CD4-positive, alpha-beta memory T cell (primary cell): ENCODE results near the gene DTL. TPM values are rescaled to one million over a fixed set of nuclear protein-coding genes. Genes with fewer than 3 reads are reported as not detected.

Experiments
- CTCF ChIA-PET: fragments of 350-600 bp; sonication (Branson Sonifier 250); formaldehyde crosslinking; loops from one replicate; lab custom pipeline; 2021; ENCODE audit warnings: inconsistent platforms; ENCODE audit not compliant: partially characterized antibody; lab: Charles Lee
- POLR2A ChIA-PET: fragments of 350-600 bp; sonication (Branson Sonifier 250); formaldehyde crosslinking; loops from one replicate; lab custom pipeline; 2021; ENCODE audit not compliant: partially characterized antibody; lab: Charles Lee
- DNase-seq, 5 donors: peaks; one replicate each; pipeline versions ENCODE4 v3.0.0 to v3.0.0-alpha.2; 2020 to 2022; ENCODE audit warnings: mixed read lengths in 1 of 5
- H3K27ac ChIP-seq: one replicate; pipeline ENCODE4 v1.7.0; 2013; ENCODE audit warnings: low read depth, low read length
- H3K27me3 ChIP-seq: 2 replicates; pipeline ENCODE4 v1.7.0; 2013; ENCODE audit warnings: mild to moderate bottlenecking, low read length, moderate library complexity; ENCODE audit not compliant: insufficient read depth
- H3K36me3 ChIP-seq: 2 replicates; pipeline ENCODE4 v1.7.0; 2013; ENCODE audit warnings: mild to moderate bottlenecking, low read length, moderate library complexity; ENCODE audit not compliant: insufficient read depth
- H3K4me1 ChIP-seq: 2 replicates; pipeline ENCODE4 v1.7.0; 2013; ENCODE audit warnings: mild to moderate bottlenecking, low read length, moderate library complexity; ENCODE audit not compliant: insufficient read depth
- H3K4me3 ChIP-seq, 2 donors: one replicate each; pipeline ENCODE4 v1.7.0; 2013; ENCODE audit warnings: low read length in 2 of 2, mild to moderate bottlenecking in 1 of 2
- H3K9me3 ChIP-seq, 2 donors: one replicate each; pipeline ENCODE4 v1.7.0; 2013; ENCODE audit warnings: low read length in 2 of 2, control low read depth in 1 of 2; ENCODE audit not compliant: control insufficient read depth in 1 of 2
- H3K27ac Mint-ChIP-seq, 7 donors: one replicate each; pipeline ENCODE4 v1.8.0; 2020 to 2021; ENCODE audit warnings: mixed read lengths in 7 of 7, mild to moderate bottlenecking in 6 of 7, inconsistent platforms in 3 of 7, moderate library complexity in 3 of 7
- H3K27me3 Mint-ChIP-seq, 2 donors: one replicate each; pipeline ENCODE4 v1.8.0; 2020 to 2021; ENCODE audit warnings: mixed read lengths in 2 of 2
- H3K36me3 Mint-ChIP-seq, 2 donors: one replicate each; pipeline ENCODE4 v1.8.0; 2020 to 2021; ENCODE audit warnings: mixed read lengths in 2 of 2, inconsistent platforms in 1 of 2, mild to moderate bottlenecking in 1 of 2
- H3K4me1 Mint-ChIP-seq, 4 donors: one replicate each; pipeline ENCODE4 v1.8.0; 2020 to 2021; ENCODE audit warnings: mixed read lengths in 4 of 4, mild to moderate bottlenecking in 1 of 4
- H3K4me3 Mint-ChIP-seq, 8 donors: one replicate each; pipeline ENCODE4 v1.8.0; 2020 to 2021; ENCODE audit warnings: mixed read lengths in 8 of 8, mild to moderate bottlenecking in 7 of 8, moderate library complexity in 6 of 8, inconsistent platforms in 3 of 8
- H3K9me3 Mint-ChIP-seq, 8 donors: one replicate each; pipeline ENCODE4 v1.8.0; 2020 to 2021; ENCODE audit warnings: mixed read lengths in 8 of 8, mild to moderate bottlenecking in 5 of 8, inconsistent platforms in 3 of 8, moderate library complexity in 1 of 8
- intact Hi-C: fragments of 100-400 bp; cut with micrococcal nuclease; formaldehyde crosslinking; loops from one replicate; pipeline ENCODE4 v1.15.1; 2023
- polyA plus RNA-seq, 2 donors: library from polyadenylated mRNA; unstranded; fragments of 300-500 nt; fragmentation: Illumina TruSeq; gene quantifications; one replicate each; pipeline ENCODE4 v1.2.3, GENCODE V29; 2021
- total RNA-seq, 2 experiments: library from RNA; stranded (reverse); gene quantifications; one replicate each; pipeline ENCODE4 v1.2.3, GENCODE V29; 2021

Gene DTL
- total and polyA plus RNA-seq, 4 experiments from 2014 or later = 0.06 to 0.15 (median 0.09) TPM; not detected in 1

DNA sequence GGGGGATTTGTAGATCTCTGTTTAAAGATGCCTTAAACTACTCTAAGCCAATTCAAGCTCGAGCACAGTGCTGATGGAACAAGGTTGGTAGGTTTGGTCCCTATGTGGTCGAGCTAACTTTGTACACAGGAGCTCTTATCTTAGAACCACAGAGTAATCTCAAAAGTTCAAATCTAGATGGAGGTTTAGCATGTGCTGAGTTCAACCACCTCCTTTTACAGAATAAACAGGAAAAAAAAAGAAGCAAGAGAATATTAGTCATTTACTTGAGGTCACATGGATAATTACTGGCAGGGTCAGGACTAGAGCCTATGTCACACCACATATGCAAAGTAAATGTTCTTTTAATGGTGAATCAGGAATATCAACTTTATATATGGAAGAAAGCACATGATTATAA is 86.2 kb downstream of the DTL start:
- CTCF ChIA-PET = no interaction called here
- no peak overlapping the region for H3K4me3 ChIP-seq
- H3K27me3 ChIP-seq = no peaks in the 10 kb centered on the region
- Mint-ChIP-seq H3K9me3 (no peaks in the 10 kb centered on the region), H3K27me3 (no peaks in the 10 kb centered on the region), H3K4me3 (no peak overlapping the region), H3K27ac (no peak overlapping the region), H3K4me1 (peaks cover 0 to 6% (median 3%) of the 10 kb centered on the region in 4 donors), H3K36me3 (no peaks in the 10 kb centered on the region)
- intact Hi-C loops = no loop called here
- POLR2A ChIA-PET = no interaction called here
- DNase-seq = no peak
- no peaks in the 10 kb centered on the region for H3K36me3 ChIP-seq
- no peaks in the 10 kb centered on the region for H3K9me3 ChIP-seq
- H3K4me1 ChIP-seq = peaks cover 9% of the 10 kb centered on the region
- no peak overlapping the region for H3K27ac ChIP-seq

DNA sequence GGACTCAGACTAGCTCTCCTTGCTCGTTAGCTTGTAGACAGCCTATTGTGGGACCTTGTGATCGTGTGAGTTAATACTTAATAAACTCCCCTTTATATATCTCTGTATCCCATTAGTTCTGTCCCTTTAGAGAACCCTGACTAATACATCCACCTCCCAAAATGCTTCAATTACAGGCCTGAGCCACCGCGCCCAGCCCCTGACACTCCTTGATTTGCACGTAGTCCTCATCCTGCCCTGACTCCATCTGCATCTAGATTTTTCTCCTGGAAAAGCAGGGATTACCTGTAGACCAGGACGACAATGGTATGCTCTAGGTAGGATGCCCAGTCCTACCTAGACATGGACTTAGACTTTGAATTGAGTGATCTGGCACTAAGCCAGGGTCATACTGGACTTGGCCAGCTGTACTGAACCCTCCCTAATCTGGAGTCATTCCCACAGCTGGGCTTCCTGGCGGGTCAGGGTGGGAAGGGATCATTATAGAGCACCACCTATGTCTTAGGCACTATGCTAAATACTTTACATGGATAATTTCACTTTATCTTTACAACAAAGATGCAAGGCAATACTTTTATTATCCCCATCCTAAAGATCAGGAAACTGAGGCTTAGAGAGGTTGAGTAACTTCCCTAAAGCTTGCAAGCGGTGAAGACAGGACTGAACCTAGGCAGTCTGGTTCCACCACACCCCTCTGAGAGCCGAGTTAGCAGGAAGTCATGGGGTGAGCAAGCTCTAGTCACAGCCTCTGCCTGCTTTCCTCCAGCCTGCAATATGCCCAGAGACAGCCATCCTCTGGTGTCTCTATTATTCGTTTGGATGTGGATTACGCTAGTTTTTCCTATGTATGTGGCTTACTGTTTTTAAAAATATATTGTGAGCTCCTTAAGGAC is 89.4 kb downstream of the DTL start:
- Histone ChIP-seq H3K36me3 (no peaks in the 10 kb centered on the region), H3K4me3 (no peak overlapping the region), H3K27me3 (no peaks in the 10 kb centered on the region), H3K9me3 (no peaks in the 10 kb centered on the region), H3K27ac (no peak overlapping the region), H3K4me1 (peaks cover 9% of the 10 kb centered on the region)
- peak overlapping the region in 1 of 7 donors; percentile 14 for H3K27ac Mint-ChIP-seq
- H3K4me3 Mint-ChIP-seq = no peak overlapping the region
- H3K36me3 Mint-ChIP-seq = no peaks in the 10 kb centered on the region
- DNase-seq = peak in 1 of 5 donors; percentile 5
- peaks cover 0 to 5% (median 1%) of the 10 kb centered on the region in 4 donors for H3K4me1 Mint-ChIP-seq
- CTCF ChIA-PET = interaction anchor here (1.2 kb wide), 1 partner anchor 54 kb away, joined by 6 read pairs; no protein-coding TSS in a partner anchor
- POLR2A ChIA-PET = no interaction called here
- no peaks in the 10 kb centered on the region for H3K27me3 Mint-ChIP-seq
- no peaks in the 10 kb centered on the region for H3K9me3 Mint-ChIP-seq
- intact Hi-C loops = no loop called here

DNA sequence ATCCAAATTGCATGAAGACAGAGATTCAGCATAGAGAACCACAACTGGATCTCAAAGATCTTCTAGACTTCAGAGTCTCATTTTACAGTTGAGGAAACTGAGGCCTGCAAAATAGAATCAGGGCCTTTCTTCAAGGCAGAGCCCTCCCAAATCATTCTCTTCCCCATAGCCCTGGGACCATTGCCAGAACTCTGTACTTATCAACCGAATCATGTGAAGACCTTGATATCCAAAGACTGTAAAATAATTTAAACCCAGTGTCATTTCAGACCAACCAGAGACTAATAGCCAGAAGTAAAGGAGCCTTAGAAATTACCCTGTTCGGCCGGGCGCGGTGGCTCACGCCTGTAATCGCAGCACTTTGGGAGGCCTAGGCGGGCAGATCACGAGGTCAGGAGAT is 90.1 kb downstream of the DTL start:
- no peak overlapping the region for H3K4me3 ChIP-seq
- ChIA-PET POLR2A (no interaction called here), CTCF (interaction anchor here (1.2 kb wide), 1 partner anchor 55 kb away, joined by 6 read pairs; no protein-coding TSS in a partner anchor)
- no peak overlapping the region for H3K27ac ChIP-seq
- H3K9me3 ChIP-seq = no peaks in the 10 kb centered on the region
- Mint-ChIP-seq H3K9me3 (no peaks in the 10 kb centered on the region), H3K36me3 (no peaks in the 10 kb centered on the region), H3K27ac (peak overlapping the region in 1 of 7 donors; percentile 35), H3K4me1 (peaks cover 0 to 5% (median 1%) of the 10 kb centered on the region in 4 donors), H3K4me3 (no peak overlapping the region), H3K27me3 (no peaks in the 10 kb centered on the region)
- intact Hi-C loops = no loop called here
- no peaks in the 10 kb centered on the region for H3K27me3 ChIP-seq
- DNase-seq = no peak
- no peaks in the 10 kb centered on the region for H3K36me3 ChIP-seq
- peaks cover 9% of the 10 kb centered on the region for H3K4me1 ChIP-seq

DNA sequence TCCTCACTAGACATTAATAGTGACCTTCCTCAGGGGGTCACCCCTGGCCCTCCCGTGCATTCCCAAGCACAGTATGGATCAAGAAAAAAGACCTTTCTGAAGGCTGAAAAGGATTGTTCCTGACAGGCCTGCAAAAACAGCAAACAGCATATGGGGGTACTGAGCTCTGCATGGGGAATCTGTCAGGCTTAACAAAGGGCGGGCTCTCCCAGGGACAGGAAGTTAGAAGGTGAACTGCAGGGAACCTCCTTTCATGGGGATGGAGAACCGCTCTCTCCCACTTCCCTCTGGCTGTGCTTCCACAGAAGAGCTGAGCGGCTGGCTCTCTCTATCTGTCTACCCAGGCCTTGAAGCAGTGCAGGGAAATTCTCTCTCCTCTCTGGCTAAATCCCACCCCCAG is 91.7 kb downstream of the DTL start:
- Mint-ChIP-seq H3K36me3 (no peaks in the 10 kb centered on the region), H3K4me1 (peaks cover 0 to 5% (median 1%) of the 10 kb centered on the region in 4 donors), H3K27me3 (no peaks in the 10 kb centered on the region), H3K4me3 (no peak overlapping the region), H3K9me3 (no peaks in the 10 kb centered on the region), H3K27ac (no peak overlapping the region)
- no peak for DNase-seq
- Histone ChIP-seq H3K4me1 (peaks cover 9% of the 10 kb centered on the region), H3K36me3 (no peaks in the 10 kb centered on the region), H3K4me3 (no peak overlapping the region), H3K9me3 (no peaks in the 10 kb centered on the region), H3K27me3 (no peaks in the 10 kb centered on the region), H3K27ac (no peak overlapping the region)
- ChIA-PET POLR2A (no interaction called here), CTCF (no interaction called here)
- intact Hi-C loops = no loop called here

DNA sequence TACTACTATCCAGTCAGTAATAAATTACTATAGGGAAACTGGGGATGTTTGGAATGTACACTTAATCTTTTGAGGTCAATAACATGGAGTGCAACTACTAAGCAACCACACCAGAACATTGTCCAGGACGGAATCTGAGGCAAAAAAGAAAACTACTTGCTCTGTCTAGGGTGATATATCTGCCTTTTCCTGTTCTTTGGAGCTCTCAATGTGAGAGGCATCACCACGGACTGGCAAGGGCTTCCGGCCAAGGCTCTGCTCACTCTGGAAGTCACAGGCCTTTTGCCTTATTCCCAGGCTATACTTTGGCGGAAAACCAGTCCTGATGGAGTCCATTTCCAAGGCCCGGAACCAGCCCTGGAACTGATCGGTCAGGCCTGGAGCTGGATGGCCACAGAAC is 94.2 kb downstream of the DTL start:
- H3K27ac Mint-ChIP-seq = no peak overlapping the region
- peaks cover 8% of the 10 kb centered on the region for H3K4me1 ChIP-seq
- no peaks in the 10 kb centered on the region for H3K9me3 ChIP-seq
- no peak for DNase-seq
- H3K9me3 Mint-ChIP-seq = peaks cover 0 to 3% (median 0%) of the 10 kb centered on the region in 8 donors
- H3K36me3 ChIP-seq = no peaks in the 10 kb centered on the region
- intact Hi-C loops = no loop called here
- no peak overlapping the region for H3K4me3 ChIP-seq
- H3K4me1 Mint-ChIP-seq = peaks cover 0 to 5% (median 1%) of the 10 kb centered on the region in 4 donors
- no peaks in the 10 kb centered on the region for H3K27me3 Mint-ChIP-seq
- no peaks in the 10 kb centered on the region for H3K27me3 ChIP-seq
- H3K4me3 Mint-ChIP-seq = no peak overlapping the region
- CTCF ChIA-PET = no interaction called here
- H3K36me3 Mint-ChIP-seq = peaks cover 0 to 3% of the 10 kb centered on the region in 2 donors
- H3K27ac ChIP-seq = no peak overlapping the region
- POLR2A ChIA-PET = no interaction called here

DNA sequence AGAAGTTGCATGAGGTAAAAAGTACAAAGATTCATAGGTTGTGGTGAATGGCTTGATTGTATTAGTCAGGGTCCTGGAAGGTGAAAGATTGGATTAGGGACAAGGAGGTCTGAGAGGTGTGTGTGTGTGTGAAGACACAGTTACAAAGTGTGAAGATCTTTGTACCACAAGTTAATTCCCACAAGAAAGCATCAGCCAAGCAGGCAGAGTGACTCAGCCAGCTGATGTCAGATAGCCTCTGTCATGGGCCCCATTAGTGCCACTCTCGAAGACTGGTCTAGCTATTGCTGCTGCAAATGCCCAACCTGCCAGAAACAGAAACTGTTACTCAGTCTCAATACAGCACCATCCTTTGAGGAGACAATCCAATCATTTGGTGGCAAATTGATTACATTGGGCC is 96.5 kb downstream of the DTL start:
- H3K9me3 ChIP-seq = no peaks in the 10 kb centered on the region
- DNase-seq = no peak
- Mint-ChIP-seq H3K4me1 (no peaks in the 10 kb centered on the region), H3K27ac (no peak overlapping the region), H3K36me3 (peaks cover 0 to 3% of the 10 kb centered on the region in 2 donors), H3K9me3 (peaks cover 0 to 6% (median 0%) of the 10 kb centered on the region in 8 donors), H3K4me3 (no peak overlapping the region), H3K27me3 (no peaks in the 10 kb centered on the region)
- H3K4me1 ChIP-seq = no peaks in the 10 kb centered on the region
- ChIA-PET POLR2A (no interaction called here), CTCF (interaction anchor here (1.3 kb wide), 1 partner anchor 12 kb away, joined by 3 read pairs; no protein-coding TSS in a partner anchor)
- intact Hi-C loops = no loop called here
- no peaks in the 10 kb centered on the region for H3K27me3 ChIP-seq
- H3K36me3 ChIP-seq = no peaks in the 10 kb centered on the region
- H3K4me3 ChIP-seq = no peak overlapping the region
- no peak overlapping the region for H3K27ac ChIP-seq

DNA sequence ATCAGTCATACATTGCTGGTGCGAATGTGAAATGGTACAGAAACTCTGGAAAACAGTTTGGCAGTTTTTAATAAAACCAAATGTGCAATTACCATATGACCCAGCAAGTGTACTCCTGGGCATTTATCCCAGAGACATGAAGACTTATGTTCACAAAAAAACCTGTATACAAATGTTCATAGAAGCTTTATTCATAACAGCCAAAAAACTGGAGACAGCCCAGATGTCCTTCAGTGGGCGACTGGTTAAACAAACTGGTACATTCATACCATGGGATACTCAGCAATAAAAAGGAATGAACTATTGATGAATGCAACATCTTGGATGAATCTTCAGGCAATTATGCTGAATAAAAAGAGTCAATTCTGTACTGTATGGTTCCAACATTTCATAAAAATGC is 97.8 kb downstream of the DTL start:
- no peaks in the 10 kb centered on the region for H3K9me3 ChIP-seq
- Mint-ChIP-seq H3K4me1 (no peaks in the 10 kb centered on the region), H3K27me3 (no peaks in the 10 kb centered on the region), H3K27ac (no peak overlapping the region), H3K4me3 (no peak overlapping the region), H3K9me3 (peaks cover 0 to 6% (median 0%) of the 10 kb centered on the region in 8 donors), H3K36me3 (peaks cover 0 to 3% of the 10 kb centered on the region in 2 donors)
- CTCF ChIA-PET = no interaction called here
- no peak overlapping the region for H3K4me3 ChIP-seq
- H3K36me3 ChIP-seq = no peaks in the 10 kb centered on the region
- DNase-seq = no peak
- no peak overlapping the region for H3K27ac ChIP-seq
- no peaks in the 10 kb centered on the region for H3K27me3 ChIP-seq
- intact Hi-C loops = no loop called here
- POLR2A ChIA-PET = no interaction called here
- no peaks in the 10 kb centered on the region for H3K4me1 ChIP-seq
